GM18951 (cell line): ENCODE measurements around the gene KLF13.

Experiments
- POLR2A ChIP-seq: IDR thresholded peaks from 4 replicates; pipeline ENCODE4 v1.6.1; 2011; ENCODE audit warnings: mild to moderate bottlenecking; ENCODE audit not compliant: insufficient read length, insufficient read depth; ENCODE audit errors: extremely low read depth
- in situ Hi-C: fragments of 300-500 bp; cut with MboI; formaldehyde crosslinking; loops from one replicate; pipeline ENCODE4 v1.12.0; 2022; ENCODE audit warnings: low sequenced_read_pairs, mixed read lengths, inconsistent platforms; ENCODE audit not compliant: unreplicated experiment

Gene KLF13

DNA sequence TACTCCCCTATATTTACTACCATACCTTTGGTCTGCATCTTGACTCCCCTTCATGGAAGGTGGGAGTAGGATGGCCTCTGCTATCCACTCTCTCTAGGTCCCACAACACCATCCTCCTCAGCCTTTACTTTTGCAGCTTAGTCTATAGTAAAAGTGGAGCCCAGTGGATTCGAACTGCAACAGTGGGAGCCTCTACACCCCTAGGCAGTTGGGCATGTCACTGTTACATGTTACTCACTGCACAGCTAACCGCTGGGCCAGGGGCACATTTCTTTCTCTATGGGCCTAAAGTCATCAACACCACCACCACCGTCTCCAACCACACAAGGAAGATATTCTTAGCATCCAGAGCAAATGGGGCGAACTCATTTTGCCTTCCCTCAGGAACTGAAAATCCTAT is 62.9 kb downstream of the KLF13 start:
- no peak for TF ChIP-seq POLR2A
- in situ Hi-C loops = no loop called here

GRCh38 chr15:31390029-31390428 is 63.4 kb downstream of the KLF13 start:
- in situ Hi-C loops = no loop called here

GRCh38 chr15:31390777-31391486 is 64.3 kb downstream of the KLF13 start:
- in situ Hi-C loops = no loop called here
- TF ChIP-seq POLR2A = no peak

More at GRCh38 chr15:31390029-31390428, 63.4 kb downstream of the KLF13 start:
- TF ChIP-seq POLR2A = no peak

DNA sequence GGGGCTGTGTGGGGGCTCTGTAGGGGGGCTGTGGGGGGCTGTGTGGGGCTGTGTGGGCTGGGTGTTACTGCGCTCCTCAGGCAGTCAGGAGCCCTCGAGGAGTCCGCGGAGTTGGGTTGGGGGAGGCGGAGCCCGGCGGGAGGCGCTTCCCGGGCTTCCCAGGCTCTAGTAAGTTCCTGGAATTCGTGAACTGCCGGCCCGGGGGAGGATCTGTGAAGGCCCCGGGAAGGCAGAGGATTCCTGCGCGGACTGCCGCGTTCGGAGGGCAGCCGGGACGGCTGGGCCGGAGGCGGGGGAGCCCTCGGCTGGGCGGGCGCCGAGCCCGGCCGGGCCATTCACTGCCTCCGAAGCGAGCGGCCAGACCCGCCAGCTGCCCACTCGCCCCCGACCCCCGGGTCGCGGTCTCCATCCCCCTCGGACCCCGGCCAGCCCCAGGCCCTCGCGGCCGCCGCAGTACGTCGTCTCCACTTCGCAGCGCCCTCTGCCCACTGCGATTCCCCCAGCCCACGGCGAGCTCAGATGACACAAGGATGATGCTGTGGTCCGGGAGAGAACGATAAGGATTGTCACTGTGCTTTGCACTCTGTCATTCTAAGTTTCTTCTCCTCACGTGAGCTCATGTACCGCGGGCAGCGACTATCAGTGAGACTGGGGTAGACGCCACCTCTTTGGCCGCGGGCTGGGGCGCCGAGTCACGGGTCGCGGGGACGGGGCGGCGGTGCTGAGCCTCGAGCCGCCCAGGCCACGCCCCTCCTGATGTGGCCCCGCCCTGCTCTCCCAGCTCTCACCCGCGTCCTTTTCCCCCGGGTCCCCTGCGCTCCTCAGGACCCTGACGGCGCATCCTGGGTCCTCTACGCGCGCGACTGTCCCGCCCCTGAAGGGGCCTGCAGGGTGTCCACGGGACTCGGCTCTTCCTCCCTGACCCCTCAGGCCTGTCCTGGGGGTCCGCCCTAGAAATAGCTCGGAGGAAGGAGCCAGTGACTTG is 65.3 kb downstream of the KLF13 start:
- in situ Hi-C loops = no loop called here
- TF ChIP-seq POLR2A = peak; percentile 26

DNA sequence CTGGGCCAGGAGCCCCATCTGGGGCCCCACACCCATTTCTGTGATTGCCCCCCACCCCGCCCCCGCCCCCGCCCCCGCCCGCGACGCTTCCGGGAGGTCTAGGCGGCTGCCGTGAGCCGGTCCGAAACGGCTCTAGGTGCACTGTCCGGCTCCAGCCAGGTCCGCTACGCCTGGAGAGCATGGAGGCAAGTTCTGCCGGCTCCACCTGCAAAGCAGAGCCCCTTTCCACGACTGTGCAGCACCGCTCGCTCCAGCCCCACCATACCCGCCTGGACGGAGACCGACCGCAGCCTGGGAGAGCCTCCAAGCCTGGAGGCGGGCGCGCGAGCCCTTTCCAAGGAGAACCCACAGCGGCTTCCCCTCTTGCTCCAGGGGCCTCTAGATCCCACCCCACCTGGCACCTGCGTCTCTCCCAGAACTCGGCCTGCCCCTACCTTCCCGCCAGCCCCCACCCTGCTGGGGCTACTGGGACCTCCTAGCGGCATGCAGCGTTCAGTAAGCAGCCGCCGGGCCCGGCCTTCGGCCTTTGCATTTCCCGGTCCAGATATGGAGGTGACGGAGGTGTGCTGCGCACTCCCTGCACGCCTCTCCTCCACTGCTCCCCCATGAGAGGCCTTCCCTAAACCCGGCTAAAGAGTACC is 66.2 kb downstream of the KLF13 start:
- in situ Hi-C loops = no loop called here
- no peak for TF ChIP-seq POLR2A

GRCh38 chr15:31393444-31394091 is 66.9 kb downstream of the KLF13 start:
- TF ChIP-seq POLR2A = no peak
- in situ Hi-C loops = no loop called here

DNA sequence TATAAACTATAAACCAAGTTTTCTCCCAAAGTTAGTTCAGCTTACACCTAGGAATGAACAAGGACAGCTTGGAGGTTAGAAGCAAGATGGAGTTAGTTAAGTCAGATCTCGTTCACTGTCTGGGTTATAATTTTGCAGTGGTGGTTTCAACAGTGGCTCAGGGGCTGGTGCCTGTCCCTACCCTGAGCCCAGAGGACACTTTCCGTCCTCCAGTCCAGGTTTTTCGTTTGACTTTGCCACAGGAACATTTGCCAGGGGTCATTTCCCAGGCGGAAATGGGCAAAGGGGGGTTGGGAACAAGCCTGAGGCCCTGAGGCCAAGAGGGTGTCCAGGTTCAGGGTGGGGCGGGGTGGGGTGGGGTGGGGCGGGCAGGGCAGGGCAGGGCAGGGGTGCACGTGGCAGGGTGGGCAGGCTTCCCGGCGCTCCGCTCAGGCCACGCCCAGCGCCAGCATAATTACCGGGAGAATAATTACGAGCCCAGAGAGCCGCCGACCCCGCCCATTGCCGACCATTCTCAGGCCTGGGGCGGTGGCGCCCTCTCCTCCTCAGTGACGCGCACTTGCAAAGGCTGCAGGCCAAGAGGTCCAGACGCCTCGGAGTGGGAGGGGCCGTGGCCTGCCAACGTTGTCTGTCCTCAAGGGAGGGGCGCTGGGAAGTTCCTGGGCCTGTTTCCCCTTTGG is 70.4 kb downstream of the KLF13 start:
- in situ Hi-C loops = no loop called here

GRCh38 chr15:31397851-31398661 is 71.4 kb downstream of the KLF13 start:
- in situ Hi-C loops = no loop called here
- no peak for TF ChIP-seq POLR2A

More for the DNA sequence above, 70.4 kb downstream of the KLF13 start:
- no peak for TF ChIP-seq POLR2A

DNA sequence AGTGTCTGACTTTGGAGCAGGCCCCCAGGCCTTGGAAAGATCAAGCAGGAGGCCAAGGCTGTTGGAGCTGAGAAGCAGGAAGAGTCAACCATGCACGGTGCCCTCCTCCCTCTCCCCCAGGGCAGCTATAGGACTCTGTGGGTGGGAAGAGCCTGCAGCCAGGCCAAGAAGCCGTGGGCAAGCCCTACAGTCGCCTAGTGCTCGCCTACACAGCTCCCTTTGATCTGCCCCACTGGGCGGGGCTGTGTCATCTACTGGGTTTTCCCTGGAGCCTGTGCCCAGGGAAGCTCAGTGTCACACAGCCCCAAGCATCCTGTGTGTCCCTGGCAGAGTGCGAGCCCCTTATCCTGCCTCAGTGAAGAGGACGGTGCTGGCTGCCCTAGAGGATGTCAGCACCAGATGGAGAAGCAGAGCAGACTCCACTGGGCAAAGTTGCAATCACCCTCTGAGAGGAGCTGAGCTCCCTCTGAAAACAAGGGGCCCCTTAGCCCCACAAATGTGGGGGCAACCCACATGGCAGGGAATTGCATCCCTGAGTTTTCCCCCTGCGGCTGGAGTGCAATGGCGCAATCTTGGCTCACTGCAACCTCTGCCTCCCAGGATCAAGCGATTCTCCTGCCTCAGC is 72.2 kb downstream of the KLF13 start:
- no peak for TF ChIP-seq POLR2A
- in situ Hi-C loops = no loop called here

GRCh38 chr15:31399544-31400171 is 73.0 kb downstream of the KLF13 start:
- in situ Hi-C loops = no loop called here
- no peak for TF ChIP-seq POLR2A
